DMS 273 (cell line): ENCODE measurements around the gene HOXC11.

Experiments used
- DNase-seq: peaks from one replicate; lab custom pipeline; 2025; ENCODE audit not compliant: unreplicated experiment; lab: John Stamatoyannopoulos, UW

HOXC11 gene

GRCh38 chr12:53972152-53972702 lies 699 bp upstream of the HOXC11 start:
- DNase-seq: no peak

- DNase-seq: peak; percentile 41
Measured at GRCh38 chr12:53973236-53974042, 513 bp downstream of the HOXC11 start.

- peak; percentile 64 for DNase-seq
Measured at GRCh38 chr12:53974084-53975063, 1.4 kb downstream of the HOXC11 start, which contains the start of gene HOTAIR. TSS of gene HOTAIR (minus strand) at chr12:53974954.

- no peak for DNase-seq
Measured at GRCh38 chr12:53975064-53975471, 2.1 kb downstream of the HOXC11 start.

GRCh38 chr12:53975479-53976152 lies 2.7 kb downstream of the HOXC11 start:
- no peak for DNase-seq

GRCh38 chr12:53976172-53976822 lies 3.4 kb downstream of the HOXC11 start:
- DNase-seq: peak; percentile 61

GRCh38 chr12:53976823-53977595 lies 4.1 kb downstream of the HOXC11 start:
- DNase-seq: no peak

- no peak for DNase-seq
Measured at GRCh38 chr12:53977596-53978445, 4.9 kb downstream of the HOXC11 start.

- no peak for DNase-seq
Measured at GRCh38 chr12:53978477-53979356, 5.8 kb downstream of the HOXC11 start.

- DNase-seq: no peak
Measured at GRCh38 chr12:53980104-53980801, 7.3 kb downstream of the HOXC11 start.

- no peak for DNase-seq
Measured at GRCh38 chr12:53980802-53981496, 8.0 kb downstream of the HOXC11 start.

GRCh38 chr12:53981634-53982565 lies 9.0 kb downstream of the HOXC11 start:
- no peak for DNase-seq

- no peak for DNase-seq
Measured at GRCh38 chr12:53982648-53983567, 10.0 kb downstream of the HOXC11 start.

GRCh38 chr12:53983568-53983949 lies 10.6 kb downstream of the HOXC11 start:
- no peak for DNase-seq
